ENCODE results near the gene KLF6. TPM values are rescaled to one million over a fixed set of nuclear protein-coding genes. Genes with fewer than 3 reads are reported as not detected.

KLF6 gene
- total RNA-seq, 1 experiment from 2014 or later = 27.9 TPM

DNA sequence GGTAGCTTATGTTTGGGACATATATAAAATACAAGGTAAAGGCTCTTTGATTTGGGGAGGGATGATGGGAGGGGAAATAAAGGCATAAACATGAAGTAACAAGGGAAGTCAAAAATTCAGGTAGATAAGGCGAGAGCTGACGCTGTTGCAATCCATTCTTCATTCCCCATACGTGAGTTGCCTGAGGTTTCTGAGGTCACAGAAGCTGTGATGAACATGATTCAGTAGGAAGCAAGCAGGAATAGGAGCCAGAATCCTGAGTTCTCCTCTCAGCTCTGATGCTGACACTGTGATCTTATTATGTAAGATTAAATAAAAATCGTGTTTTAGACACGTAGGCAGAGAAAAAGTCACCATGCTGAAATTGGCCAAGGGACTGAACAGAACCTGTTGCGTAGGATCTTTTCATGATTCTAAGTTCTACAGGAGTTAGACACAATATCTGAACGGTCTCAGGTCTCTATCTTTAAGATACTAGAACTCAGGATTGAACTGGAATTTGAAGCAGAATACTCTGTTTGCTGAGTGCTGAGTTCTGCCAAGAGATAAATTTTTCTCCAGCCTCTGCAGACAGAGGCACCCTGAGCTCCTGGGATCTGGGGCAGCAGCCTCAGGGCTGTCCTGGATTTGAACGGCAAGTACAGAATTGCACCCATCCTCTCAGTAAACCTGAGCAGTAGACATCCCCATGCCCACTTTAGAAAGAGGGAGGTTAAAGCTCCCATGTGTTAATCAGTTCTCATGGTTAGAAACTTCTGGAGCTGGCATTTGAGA, 21.0 kb downstream of the KLF6 start:
- Mint-ChIP-seq H3K27ac (no peak overlapping the region), H3K4me3 (no peak overlapping the region), H3K4me1 (peaks cover 43% of the 10 kb centered on the region), H3K9me3 (no peaks in the 10 kb centered on the region), H3K36me3 (no peaks in the 10 kb centered on the region), H3K27me3 (ENCODE audit: low read depth) (peaks cover 2% of the 10 kb centered on the region)
- ATAC-seq (no peak), DNase-seq (ENCODE audit: low spot score) (no peak)
- CTCF ChIA-PET = interaction anchor here (0.5 to 1.5 kb wide), 2 partner anchors 13 to 532 kb away, joined by 3 read pairs; no protein-coding TSS in a partner anchor
- POLR2A ChIA-PET = interaction anchor here (2.2 kb wide), 1 partner anchor 21 kb away, joined by 7 read pairs; the partner anchor contains the start of gene KLF6
- TF ChIP-seq, protein P1, sequence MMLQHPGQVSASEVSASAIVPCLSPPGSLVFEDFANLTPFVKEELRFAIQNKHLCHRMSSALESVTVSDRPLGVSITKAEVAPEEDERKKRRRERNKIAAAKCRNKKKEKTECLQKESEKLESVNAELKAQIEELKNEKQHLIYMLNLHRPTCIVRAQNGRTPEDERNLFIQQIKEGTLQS (CRISPR knock-in tag; conservative IDR thresholded peaks at IDR 0.05) = no peak

DNA sequence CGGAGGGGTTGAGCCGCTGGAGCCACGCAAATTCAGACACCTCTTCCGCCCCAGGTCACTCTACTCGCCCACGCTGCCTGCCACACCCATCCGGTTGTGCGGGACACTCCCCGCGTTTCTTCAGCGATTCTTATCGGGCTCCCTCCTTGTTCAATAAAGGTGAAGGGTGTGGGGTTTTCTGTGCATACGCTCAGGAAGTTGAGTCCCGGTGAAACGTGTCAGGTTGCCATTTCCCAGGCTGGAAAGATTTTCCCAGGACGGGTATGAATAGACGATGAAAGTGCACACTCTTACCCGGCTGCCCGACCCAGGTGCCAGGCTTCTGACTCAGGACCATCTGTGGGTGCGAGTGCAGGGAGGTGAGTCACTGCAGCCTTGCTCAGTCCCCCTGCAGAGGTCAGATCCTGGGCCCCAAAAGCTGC, 22.0 kb downstream of the KLF6 start:
- Mint-ChIP-seq H3K9me3 (no peaks in the 10 kb centered on the region), H3K36me3 (no peaks in the 10 kb centered on the region), H3K27ac (no peak overlapping the region), H3K27me3 (ENCODE audit: low read depth) (peaks cover 2% of the 10 kb centered on the region), H3K4me1 (peaks cover 43% of the 10 kb centered on the region), H3K4me3 (no peak overlapping the region)
- ATAC-seq (no peak), DNase-seq (ENCODE audit: low spot score) (no peak)
- TF ChIP-seq NFYB (CRISPR knock-in tag; conservative IDR thresholded peaks at IDR 0.05; ENCODE audit: low read depth) (no peak), ZNF317 (CRISPR knock-in tag; IDR thresholded peaks at IDR 0.05; ENCODE audit: borderline replicate concordance, low read depth) (no peak), ELF4 (CRISPR knock-in tag; IDR thresholded peaks at IDR 0.05; ENCODE audit: low read depth) (no peak), ZBTB21 (CRISPR knock-in tag; IDR thresholded peaks at IDR 0.05; ENCODE audit: borderline replicate concordance) (no peak), RORB (CRISPR knock-in tag; IDR thresholded peaks at IDR 0.05) (no peak)
- TF ChIP-seq, protein P2, sequence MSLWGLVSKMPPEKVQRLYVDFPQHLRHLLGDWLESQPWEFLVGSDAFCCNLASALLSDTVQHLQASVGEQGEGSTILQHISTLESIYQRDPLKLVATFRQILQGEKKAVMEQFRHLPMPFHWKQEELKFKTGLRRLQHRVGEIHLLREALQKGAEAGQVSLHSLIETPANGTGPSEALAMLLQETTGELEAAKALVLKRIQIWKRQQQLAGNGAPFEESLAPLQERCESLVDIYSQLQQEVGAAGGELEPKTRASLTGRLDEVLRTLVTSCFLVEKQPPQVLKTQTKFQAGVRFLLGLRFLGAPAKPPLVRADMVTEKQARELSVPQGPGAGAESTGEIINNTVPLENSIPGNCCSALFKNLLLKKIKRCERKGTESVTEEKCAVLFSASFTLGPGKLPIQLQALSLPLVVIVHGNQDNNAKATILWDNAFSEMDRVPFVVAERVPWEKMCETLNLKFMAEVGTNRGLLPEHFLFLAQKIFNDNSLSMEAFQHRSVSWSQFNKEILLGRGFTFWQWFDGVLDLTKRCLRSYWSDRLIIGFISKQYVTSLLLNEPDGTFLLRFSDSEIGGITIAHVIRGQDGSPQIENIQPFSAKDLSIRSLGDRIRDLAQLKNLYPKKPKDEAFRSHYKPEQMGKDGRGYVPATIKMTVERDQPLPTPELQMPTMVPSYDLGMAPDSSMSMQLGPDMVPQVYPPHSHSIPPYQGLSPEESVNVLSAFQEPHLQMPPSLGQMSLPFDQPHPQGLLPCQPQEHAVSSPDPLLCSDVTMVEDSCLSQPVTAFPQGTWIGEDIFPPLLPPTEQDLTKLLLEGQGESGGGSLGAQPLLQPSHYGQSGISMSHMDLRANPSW (CRISPR knock-in tag; conservative IDR thresholded peaks at IDR 0.05; ENCODE audit: low read depth) = no peak
- TF ChIP-seq, protein P3, sequence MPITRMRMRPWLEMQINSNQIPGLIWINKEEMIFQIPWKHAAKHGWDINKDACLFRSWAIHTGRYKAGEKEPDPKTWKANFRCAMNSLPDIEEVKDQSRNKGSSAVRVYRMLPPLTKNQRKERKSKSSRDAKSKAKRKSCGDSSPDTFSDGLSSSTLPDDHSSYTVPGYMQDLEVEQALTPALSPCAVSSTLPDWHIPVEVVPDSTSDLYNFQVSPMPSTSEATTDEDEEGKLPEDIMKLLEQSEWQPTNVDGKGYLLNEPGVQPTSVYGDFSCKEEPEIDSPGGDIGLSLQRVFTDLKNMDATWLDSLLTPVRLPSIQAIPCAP (CRISPR knock-in tag; IDR thresholded peaks at IDR 0.05) = no peak
- TF ChIP-seq, protein P4, sequence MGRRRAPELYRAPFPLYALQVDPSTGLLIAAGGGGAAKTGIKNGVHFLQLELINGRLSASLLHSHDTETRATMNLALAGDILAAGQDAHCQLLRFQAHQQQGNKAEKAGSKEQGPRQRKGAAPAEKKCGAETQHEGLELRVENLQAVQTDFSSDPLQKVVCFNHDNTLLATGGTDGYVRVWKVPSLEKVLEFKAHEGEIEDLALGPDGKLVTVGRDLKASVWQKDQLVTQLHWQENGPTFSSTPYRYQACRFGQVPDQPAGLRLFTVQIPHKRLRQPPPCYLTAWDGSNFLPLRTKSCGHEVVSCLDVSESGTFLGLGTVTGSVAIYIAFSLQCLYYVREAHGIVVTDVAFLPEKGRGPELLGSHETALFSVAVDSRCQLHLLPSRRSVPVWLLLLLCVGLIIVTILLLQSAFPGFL (CRISPR knock-in tag; IDR thresholded peaks at IDR 0.05; ENCODE audit: borderline replicate concordance) = no peak
- CTCF ChIA-PET = no interaction called here
- POLR2A ChIA-PET = interaction anchor here (2.2 kb wide), 1 partner anchor 22 kb away, joined by 14 read pairs; the partner anchor contains the start of gene KLF6

DNA sequence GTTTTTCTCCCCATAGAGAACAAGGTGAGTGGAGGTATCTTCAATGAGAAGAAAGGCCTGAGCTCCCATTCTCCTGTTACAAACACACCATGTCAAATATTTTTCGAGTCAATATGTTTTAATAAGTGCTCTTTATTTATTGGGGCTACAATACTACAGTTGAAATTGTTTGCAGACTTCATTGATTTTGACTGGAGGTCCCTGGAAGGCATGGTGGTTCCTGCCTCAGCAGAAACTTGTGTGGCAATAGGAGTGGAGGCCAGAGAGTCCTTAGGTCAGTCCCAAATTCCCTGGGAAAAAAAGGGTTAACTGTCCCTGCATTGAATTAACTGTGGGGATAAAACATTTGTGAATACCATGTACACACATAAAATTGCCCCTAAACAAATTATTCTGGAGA, 22.7 kb downstream of the KLF6 start:
- no peak overlapping the region for H3K4me3 Mint-ChIP-seq
- ChIA-PET CTCF (interaction anchor here (1.2 kb wide), 1 partner anchor 23 kb away, joined by 4 read pairs; the partner anchor contains the start of gene KLF6), POLR2A (interaction anchor here (1.4 to 2.2 kb wide), 2 partner anchors 14 to 22 kb away, joined by 3 to 14 read pairs; partner anchors contain the start of gene KLF6)
- no peaks in the 10 kb centered on the region for H3K36me3 Mint-ChIP-seq
- ATAC-seq = no peak
- H3K27me3 Mint-ChIP-seq (ENCODE audit: low read depth) = peaks cover 2% of the 10 kb centered on the region
- no peak for DNase-seq (ENCODE audit: low spot score)
- H3K9me3 Mint-ChIP-seq = no peaks in the 10 kb centered on the region
- H3K27ac Mint-ChIP-seq = no peak overlapping the region
- H3K4me1 Mint-ChIP-seq = peaks cover 43% of the 10 kb centered on the region
- TF ChIP-seq FOXP1 (CRISPR knock-in tag; IDR thresholded peaks at IDR 0.05; ENCODE audit: borderline replicate concordance) = no peak
- TF ChIP-seq, protein P5, sequence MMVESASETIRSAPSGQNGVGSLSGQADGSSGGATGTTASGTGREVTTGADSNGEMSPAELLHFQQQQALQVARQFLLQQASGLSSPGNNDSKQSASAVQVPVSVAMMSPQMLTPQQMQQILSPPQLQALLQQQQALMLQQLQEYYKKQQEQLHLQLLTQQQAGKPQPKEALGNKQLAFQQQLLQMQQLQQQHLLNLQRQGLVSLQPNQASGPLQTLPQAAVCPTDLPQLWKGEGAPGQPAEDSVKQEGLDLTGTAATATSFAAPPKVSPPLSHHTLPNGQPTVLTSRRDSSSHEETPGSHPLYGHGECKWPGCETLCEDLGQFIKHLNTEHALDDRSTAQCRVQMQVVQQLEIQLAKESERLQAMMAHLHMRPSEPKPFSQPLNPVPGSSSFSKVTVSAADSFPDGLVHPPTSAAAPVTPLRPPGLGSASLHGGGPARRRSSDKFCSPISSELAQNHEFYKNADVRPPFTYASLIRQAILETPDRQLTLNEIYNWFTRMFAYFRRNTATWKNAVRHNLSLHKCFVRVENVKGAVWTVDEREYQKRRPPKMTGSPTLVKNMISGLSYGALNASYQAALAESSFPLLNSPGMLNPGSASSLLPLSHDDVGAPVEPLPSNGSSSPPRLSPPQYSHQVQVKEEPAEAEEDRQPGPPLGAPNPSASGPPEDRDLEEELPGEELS (CRISPR knock-in tag; IDR thresholded peaks at IDR 0.05) = no peak
- TF ChIP-seq, protein P6, sequence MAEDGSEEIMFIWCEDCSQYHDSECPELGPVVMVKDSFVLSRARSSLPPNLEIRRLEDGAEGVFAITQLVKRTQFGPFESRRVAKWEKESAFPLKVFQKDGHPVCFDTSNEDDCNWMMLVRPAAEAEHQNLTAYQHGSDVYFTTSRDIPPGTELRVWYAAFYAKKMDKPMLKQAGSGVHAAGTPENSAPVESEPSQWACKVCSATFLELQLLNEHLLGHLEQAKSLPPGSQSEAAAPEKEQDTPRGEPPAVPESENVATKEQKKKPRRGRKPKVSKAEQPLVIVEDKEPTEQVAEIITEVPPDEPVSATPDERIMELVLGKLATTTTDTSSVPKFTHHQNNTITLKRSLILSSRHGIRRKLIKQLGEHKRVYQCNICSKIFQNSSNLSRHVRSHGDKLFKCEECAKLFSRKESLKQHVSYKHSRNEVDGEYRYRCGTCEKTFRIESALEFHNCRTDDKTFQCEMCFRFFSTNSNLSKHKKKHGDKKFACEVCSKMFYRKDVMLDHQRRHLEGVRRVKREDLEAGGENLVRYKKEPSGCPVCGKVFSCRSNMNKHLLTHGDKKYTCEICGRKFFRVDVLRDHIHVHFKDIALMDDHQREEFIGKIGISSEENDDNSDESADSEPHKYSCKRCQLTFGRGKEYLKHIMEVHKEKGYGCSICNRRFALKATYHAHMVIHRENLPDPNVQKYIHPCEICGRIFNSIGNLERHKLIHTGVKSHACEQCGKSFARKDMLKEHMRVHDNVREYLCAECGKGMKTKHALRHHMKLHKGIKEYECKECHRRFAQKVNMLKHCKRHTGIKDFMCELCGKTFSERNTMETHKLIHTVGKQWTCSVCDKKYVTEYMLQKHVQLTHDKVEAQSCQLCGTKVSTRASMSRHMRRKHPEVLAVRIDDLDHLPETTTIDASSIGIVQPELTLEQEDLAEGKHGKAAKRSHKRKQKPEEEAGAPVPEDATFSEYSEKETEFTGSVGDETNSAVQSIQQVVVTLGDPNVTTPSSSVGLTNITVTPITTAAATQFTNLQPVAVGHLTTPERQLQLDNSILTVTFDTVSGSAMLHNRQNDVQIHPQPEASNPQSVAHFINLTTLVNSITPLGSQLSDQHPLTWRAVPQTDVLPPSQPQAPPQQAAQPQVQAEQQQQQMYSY (CRISPR knock-in tag; IDR thresholded peaks at IDR 0.05) = no peak
- TF ChIP-seq, protein P7, sequence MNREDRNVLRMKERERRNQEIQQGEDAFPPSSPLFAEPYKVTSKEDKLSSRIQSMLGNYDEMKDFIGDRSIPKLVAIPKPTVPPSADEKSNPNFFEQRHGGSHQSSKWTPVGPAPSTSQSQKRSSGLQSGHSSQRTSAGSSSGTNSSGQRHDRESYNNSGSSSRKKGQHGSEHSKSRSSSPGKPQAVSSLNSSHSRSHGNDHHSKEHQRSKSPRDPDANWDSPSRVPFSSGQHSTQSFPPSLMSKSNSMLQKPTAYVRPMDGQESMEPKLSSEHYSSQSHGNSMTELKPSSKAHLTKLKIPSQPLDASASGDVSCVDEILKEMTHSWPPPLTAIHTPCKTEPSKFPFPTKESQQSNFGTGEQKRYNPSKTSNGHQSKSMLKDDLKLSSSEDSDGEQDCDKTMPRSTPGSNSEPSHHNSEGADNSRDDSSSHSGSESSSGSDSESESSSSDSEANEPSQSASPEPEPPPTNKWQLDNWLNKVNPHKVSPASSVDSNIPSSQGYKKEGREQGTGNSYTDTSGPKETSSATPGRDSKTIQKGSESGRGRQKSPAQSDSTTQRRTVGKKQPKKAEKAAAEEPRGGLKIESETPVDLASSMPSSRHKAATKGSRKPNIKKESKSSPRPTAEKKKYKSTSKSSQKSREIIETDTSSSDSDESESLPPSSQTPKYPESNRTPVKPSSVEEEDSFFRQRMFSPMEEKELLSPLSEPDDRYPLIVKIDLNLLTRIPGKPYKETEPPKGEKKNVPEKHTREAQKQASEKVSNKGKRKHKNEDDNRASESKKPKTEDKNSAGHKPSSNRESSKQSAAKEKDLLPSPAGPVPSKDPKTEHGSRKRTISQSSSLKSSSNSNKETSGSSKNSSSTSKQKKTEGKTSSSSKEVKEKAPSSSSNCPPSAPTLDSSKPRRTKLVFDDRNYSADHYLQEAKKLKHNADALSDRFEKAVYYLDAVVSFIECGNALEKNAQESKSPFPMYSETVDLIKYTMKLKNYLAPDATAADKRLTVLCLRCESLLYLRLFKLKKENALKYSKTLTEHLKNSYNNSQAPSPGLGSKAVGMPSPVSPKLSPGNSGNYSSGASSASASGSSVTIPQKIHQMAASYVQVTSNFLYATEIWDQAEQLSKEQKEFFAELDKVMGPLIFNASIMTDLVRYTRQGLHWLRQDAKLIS (CRISPR knock-in tag; IDR thresholded peaks at IDR 0.05; ENCODE audit: borderline replicate concordance) = no peak
- TF ChIP-seq NR2C2 (CRISPR knock-in tag; IDR thresholded peaks at IDR 0.05) = no peak
